ENCODE results near the gene NEURL1B.

Gene NEURL1B

DNA sequence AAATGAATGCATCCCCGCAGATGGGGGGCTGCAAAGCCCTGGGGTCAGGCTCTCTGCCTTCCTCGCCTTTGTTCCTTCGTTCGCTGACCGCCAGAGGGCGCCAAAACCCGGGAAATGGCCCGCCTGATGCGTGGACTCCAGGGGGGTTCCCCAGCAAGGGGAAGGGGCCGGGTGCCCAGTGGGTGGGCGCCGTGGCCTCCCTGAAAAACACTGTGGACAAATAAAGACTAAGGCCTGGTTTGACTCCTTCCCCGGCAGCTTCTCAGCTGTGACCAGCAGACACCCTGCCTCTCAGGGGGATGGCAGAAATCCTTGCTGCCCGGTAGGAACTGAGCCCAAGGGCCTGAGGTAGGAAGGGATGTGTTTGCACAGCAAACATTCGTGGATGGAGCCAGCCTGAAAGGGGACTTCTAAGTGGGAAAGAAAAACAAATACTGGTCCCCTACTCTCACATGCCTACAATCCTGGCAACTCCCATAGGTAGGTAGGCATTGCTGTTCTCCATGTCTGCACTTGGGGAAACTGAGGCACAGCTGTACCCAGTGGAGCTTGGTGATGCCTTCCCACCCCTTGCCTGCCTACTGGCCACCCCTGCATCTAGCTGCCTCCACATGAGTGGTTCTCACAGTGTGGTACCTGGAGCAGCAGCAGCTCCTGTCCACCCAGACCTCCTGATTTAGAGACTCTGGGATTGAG lies 72.2 kb downstream of the NEURL1B start:
- DNase-seq (ENCODE audit: insufficient read length, low spot score) (no peak), FAIRE-seq (no peak)
- TF ChIP-seq, protein P1, sequence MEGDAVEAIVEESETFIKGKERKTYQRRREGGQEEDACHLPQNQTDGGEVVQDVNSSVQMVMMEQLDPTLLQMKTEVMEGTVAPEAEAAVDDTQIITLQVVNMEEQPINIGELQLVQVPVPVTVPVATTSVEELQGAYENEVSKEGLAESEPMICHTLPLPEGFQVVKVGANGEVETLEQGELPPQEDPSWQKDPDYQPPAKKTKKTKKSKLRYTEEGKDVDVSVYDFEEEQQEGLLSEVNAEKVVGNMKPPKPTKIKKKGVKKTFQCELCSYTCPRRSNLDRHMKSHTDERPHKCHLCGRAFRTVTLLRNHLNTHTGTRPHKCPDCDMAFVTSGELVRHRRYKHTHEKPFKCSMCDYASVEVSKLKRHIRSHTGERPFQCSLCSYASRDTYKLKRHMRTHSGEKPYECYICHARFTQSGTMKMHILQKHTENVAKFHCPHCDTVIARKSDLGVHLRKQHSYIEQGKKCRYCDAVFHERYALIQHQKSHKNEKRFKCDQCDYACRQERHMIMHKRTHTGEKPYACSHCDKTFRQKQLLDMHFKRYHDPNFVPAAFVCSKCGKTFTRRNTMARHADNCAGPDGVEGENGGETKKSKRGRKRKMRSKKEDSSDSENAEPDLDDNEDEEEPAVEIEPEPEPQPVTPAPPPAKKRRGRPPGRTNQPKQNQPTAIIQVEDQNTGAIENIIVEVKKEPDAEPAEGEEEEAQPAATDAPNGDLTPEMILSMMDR (IDR thresholded peaks at IDR 0.05; ENCODE audit: insufficient read depth, missing control alignments) = peak; percentile 71

DNA sequence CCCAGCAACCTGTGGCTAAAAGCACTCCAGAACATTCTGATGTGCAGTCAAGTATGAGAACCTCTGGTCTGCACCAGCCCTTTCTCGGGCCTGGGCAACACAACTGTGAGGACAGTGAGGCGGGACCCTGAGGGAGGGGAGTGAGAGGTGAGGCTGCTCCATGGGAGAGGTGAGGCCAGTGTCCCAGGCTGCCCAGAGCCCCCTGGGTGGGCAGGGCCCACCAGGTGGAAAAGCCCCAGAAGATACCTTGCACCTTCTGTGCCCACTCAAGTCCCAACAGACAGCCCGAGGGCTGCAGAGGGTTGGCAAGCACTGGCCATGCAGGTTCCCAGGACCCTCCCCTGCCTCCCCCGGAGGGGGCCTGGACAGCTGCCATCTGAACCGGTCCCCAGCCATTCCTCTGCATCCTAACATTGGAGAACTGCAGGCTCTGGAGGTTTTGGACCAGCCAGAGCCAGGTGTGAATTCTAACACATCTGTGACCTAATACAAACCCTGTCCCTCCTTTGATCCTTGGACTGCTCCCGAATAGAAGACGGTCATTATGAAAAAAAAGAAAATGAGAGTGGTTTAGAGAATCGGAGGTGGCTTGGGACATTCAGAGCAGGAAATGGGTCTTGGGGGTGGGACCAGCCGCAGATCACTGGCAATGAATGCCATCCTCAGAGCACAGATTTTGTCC lies 72.9 kb downstream of the NEURL1B start:
- TF ChIP-seq, protein P1 (IDR thresholded peaks at IDR 0.05; ENCODE audit: insufficient read depth, missing control alignments) = no peak
- DNase-seq (ENCODE audit: insufficient read length, low spot score) (no peak), FAIRE-seq (no peak)

DNA sequence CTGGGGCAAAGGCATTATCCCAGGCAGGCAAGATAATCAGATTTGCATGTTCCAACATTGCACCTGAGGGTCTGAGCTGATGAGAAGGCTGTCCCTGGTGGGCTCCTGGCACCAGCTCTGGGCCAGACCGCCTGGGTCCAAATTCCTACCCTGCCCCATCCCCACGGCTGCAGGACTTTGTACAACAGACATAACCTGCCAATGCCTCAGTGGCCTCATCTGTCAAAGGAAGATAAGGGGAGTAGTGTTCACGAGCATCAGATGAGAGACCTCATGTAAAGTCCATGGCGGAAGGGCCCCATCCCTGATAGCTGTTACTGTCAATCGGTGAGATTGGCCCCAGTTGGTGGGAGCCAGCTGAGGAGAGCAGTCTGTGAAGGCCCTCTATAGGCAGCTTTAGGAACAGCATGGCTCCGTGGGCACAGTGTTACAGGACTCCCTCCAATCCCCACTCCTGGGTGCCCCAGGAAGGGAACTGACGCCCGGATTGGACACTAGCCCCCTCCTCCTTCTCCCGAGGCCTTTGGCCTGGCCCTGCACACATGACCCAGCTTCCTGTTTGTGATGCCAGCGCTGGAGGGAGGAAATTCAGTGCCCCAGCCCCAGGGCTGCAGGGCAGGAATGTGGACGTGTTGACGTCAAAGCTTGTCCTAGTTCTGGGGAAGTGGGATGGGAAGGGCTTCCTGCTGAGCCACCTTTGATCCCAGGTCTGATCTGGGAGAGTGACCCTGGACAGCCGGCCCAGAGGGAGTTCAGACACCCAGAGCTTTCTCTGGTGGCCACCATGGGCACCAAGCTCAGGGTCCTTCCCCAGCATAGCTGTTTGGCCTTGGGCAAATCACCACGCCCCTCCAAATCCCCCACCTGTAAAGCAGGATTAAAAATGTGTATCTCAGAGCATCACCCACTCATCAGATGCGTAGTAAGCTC lies 73.7 kb downstream of the NEURL1B start:
- DNase-seq (ENCODE audit: insufficient read length, low spot score) (peak; percentile 57), FAIRE-seq (no peak)
- TF ChIP-seq, protein P1 (IDR thresholded peaks at IDR 0.05; ENCODE audit: insufficient read depth, missing control alignments) = peak; percentile 59

DNA sequence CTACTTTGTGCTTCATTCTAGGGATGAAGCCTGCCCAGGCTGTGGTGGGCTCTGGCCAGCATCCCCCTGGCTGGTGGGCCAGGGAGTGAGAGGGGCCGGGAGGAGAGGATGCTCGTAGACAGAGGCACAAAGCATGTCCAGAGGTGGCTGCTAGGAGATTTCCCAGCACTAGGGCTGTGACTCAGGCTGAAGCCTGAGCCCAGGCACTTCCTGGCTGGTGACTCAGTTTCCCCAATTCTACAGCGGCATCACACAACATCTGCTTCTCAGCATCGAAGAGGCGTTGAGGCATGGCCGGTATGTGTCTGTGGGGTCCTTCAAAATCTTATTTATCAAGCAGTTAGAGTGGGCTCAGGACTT lies 74.3 kb downstream of the NEURL1B start:
- DNase-seq (ENCODE audit: insufficient read length, low spot score) = no peak
- TF ChIP-seq, protein P1 (IDR thresholded peaks at IDR 0.05; ENCODE audit: insufficient read depth, missing control alignments) = no peak
- FAIRE-seq = no peak

DNA sequence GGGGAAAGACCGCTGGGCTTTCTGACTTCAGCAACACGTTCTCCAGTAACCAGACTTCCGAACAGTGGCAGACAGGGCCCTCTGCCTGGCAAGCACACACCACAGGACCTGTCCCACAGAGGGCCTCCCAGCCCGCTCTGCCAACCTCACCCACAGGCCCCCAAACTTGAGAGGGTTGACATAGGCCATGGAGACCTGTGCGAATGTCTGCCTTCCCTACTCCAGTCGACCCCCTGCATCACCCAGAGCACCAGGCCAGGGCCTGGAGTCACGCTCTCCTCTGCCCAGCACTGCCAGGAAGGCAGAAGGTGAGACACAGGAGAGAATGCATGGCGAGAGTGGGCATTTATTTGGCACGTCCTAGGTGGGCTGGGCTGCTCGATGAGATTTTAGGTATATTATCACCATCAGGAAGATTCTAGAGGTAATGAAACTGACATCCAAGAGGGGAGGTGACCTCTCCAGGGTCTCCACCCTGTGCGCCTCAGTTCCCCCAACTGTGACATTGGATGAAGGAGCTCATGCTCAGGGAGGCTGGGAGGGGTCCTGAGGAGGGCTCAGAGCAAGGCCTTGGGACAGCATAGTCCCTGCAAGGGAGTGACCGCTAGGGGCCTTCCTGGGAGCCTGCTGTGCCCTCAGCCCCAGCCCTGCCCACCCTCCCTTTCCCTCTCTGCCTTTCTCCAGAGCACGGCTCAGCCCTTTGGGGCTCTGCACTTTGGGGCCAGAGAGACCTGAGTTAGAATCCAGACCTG lies 75.0 kb downstream of the NEURL1B start:
- FAIRE-seq (no peak), DNase-seq (ENCODE audit: insufficient read length, low spot score) (no peak)
- TF ChIP-seq, protein P1 (IDR thresholded peaks at IDR 0.05; ENCODE audit: insufficient read depth, missing control alignments) = no peak

DNA sequence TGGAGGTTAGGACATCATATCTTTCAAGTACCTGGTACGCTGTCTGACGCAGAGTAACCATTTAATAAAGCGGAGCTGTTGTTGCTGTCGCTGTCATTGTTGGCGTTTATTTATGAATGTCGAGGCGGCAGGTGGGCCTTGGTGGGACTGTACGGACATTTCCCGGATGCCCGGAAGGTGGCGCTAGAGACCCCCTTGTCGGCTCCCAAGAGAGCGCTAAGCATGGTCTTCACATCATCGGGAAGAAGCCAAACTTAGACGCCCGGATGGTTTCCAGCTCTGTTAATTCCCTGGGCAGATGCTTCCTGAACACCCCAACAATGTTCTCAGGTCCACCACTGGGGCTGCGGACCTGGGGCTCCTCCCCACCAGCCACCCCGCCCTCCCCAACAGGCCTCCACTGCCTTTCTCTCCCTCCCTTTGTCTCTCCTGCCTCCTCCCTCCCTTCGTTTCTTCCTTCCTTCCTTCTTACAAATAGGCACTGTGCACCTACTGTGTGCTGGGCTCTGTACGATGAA lies 75.8 kb downstream of the NEURL1B start:
- TF ChIP-seq, protein P1 (IDR thresholded peaks at IDR 0.05; ENCODE audit: insufficient read depth, missing control alignments) = peak; percentile 80
- FAIRE-seq = no peak
- peak; percentile 85 for DNase-seq (ENCODE audit: insufficient read length, low spot score)

All from D721Med (cell line).